GM13977 (cell line): ENCODE measurements around the gene OR6C1.
"Not testable (repeated sequence)": the region's sequence is repeated elsewhere in the genome, so short reads cannot be mapped to it uniquely, and the experiment has no call there.

Source experiments
- DNase-seq: peaks from one replicate; pipeline ENCODE4 v3.0.0; 2012; ENCODE audit warnings: low spot score
- in situ Hi-C: fragments of 300-500 bp; cut with MboI; formaldehyde crosslinking; loops from one replicate; pipeline ENCODE4 v1.12.0; 2022; ENCODE audit warnings: low sequenced_read_pairs, low pct_unique_long_range_greater_than_20kb, mixed read lengths, inconsistent platforms; ENCODE audit not compliant: unreplicated experiment
- TF ChIP-seq, protein P1 (sequence below): IDR thresholded peaks from 2 replicates; pipeline ENCODE4 v1.5.1; 2012; ENCODE audit warnings: mild to moderate bottlenecking, control low read depth; ENCODE audit not compliant: insufficient read depth; ENCODE audit errors: extremely low read depth, missing control alignments

OR6C1 gene

DNA sequence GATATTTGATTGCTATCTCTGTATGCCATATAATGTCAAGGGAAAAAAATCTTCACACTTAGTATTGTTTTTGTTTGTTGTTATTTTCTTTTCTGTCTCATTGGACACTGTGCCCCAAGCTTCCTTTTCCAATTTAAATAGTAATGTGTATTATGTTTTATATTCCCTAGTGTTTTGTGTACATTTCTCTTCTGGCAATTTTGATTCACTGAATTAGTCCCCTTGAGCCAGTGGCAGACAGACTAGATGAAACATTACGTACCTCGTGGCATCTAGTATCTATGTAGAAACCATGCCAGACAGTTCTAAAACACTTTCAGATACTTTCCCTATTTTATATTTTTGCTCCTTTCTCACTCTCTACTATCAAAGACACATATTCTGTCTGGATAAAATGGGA is at the start of gene OR6C1:
Gene OR6C1 (plus strand): TSS at position 301 of the 400 bp plus-strand sequence. CDS start 6,257 bp downstream, outside the sequence.
- in situ Hi-C loops = no loop called here
- DNase-seq = no peak
- TF ChIP-seq, protein P1, sequence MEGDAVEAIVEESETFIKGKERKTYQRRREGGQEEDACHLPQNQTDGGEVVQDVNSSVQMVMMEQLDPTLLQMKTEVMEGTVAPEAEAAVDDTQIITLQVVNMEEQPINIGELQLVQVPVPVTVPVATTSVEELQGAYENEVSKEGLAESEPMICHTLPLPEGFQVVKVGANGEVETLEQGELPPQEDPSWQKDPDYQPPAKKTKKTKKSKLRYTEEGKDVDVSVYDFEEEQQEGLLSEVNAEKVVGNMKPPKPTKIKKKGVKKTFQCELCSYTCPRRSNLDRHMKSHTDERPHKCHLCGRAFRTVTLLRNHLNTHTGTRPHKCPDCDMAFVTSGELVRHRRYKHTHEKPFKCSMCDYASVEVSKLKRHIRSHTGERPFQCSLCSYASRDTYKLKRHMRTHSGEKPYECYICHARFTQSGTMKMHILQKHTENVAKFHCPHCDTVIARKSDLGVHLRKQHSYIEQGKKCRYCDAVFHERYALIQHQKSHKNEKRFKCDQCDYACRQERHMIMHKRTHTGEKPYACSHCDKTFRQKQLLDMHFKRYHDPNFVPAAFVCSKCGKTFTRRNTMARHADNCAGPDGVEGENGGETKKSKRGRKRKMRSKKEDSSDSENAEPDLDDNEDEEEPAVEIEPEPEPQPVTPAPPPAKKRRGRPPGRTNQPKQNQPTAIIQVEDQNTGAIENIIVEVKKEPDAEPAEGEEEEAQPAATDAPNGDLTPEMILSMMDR = no peak

DNA sequence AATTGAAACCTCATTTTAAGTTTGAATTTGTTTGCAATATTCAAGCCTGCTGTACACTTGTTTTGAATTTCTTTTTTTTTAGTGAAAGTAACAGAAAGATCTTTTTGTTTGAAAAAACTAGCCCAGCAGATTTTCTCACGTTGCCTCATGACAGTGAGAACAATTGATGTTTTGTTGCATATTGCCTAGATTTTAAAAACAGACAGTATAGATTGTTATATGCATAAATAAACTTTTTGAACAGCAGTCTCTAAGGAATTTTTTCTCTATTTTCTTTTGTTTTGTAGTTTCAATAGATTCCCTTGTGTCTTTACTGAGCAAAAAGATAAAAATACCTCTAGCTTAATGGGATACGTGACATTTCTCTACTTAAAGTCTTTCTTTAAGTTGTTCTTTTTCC is 33.2 kb upstream of the OR6C1 start:
- in situ Hi-C loops = no loop called here
- TF ChIP-seq, protein P1 = no peak
- no peak for DNase-seq

DNA sequence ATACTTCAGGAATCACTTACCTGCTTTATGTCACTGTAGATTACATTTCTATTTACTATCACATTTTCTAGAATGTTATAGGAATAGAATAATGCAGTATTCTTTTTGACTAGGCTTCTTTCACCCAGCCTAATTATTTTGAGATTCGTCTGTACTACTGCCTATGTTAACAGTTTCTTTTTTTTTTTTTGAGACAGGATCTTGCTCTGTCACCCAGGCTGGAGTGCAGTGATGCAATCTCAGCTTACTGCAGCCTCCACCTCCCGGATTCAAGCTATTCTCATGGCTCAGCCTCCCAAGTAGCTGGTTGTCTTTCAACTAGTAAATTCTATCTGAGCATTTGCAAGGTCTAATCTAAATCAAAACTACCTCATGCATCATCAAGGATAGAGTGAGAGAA is 24.1 kb upstream of the OR6C1 start:
- in situ Hi-C loops = no loop called here
- TF ChIP-seq, protein P1 = no peak
- DNase-seq = no peak

DNA sequence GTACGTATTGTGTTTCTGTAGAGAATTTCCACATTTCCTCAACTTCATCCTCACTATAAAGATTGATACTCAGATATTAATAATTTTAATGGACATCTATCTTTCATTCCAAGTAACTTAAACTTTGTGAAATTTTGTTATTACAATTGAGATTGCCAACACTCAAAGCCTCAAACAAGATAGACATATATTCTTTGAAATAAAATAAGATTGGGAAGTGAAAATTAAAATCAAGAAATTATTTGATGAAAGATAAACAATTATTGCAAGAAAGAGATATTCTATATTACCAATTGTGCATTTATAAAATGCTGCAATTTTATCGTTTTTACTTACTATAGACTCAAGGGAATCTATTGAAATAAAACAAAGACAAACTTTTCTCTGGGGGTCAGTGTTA is 17.7 kb upstream of the OR6C1 start, which contains the start of gene OR6C6:
Gene OR6C6 (minus strand): TSS at position 101 of the 400 bp plus-strand sequence. CDS start 1,337 bp downstream, outside the sequence.
- in situ Hi-C loops = no loop called here
- DNase-seq = no peak
- TF ChIP-seq, protein P1 = no peak

DNA sequence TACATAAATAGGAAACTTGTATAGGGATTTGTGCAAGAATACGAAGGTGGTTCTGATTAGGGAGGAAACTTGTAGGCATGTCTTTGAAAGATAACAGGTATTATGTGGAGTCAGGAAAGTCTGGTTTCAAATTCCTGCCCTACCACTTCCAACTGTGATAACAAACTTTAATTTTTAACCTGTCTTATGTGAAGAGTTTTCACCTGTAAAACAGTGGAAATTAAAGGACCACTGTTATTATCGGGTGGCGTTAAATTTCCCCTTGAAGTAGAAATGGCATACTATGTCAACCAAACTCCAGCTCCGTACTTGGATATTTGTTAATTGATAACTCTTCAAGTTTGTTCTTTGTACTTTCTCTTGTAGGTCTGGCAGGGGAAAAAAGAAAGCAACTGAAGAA is 6.1 kb downstream of the OR6C1 start:
- in situ Hi-C loops = no loop called here
- no peak for DNase-seq
- TF ChIP-seq, protein P1 = no peak

DNA sequence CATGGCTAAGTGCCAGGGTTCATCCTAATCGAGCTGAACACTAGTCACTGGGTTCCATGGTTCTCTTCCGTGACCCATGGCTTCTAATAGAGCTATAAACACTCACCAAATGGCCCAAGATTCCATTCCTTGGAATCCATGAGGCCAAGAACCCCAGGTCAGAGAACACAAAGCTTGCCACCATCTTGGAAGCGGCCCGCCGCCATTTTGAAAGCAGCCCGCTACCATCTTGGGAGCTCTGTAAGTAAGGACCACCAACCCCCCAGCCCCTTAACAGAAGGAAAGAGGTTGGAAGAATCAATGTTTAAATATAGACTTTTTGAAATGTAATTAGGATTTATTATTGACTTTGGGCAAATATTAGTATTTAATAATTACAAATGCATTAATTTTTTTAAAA is 11.7 kb downstream of the OR6C1 start:
- DNase-seq, in situ Hi-C loops: not testable (repeated sequence)

DNA sequence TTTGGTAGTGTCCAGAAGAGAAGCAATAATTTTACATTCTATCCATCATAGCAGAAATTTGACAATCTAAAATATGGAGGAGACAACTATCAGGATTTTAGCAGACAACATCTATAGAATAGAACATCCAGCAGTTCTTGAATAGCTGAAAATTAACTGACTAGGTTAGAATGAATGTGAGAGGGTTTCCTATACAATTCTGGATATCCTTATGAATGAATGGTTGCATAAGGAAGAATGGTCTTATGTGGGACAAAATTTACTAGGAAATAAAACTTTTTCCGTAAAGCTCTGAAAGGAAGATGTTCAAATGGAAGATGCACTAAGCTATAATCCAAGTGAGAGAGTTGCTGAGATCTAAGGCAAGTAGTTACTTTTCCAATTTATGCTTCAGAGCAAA is 16.3 kb downstream of the OR6C1 start, which contains the start of gene OR6C3:
Gene OR6C3 (plus strand): TSS at position 301 of the 400 bp plus-strand sequence. CDS start 955 bp downstream, outside the sequence.
- in situ Hi-C loops = no loop called here
- no peak for DNase-seq
- TF ChIP-seq, protein P1 = no peak
